HUES48 (cell line): ENCODE results near the gene CDH18.

Source experiments
- H3K27ac ChIP-seq: one replicate; pipeline ENCODE4 v1.7.0; 2013; ENCODE audit warnings: low read depth, low read length, inconsistent platforms
- H3K27me3 ChIP-seq: 2 replicates; pipeline ENCODE4 v1.6.1; 2013; ENCODE audit warnings: mild to moderate bottlenecking, low read length; ENCODE audit not compliant: control insufficient read depth, insufficient read depth
- H3K36me3 ChIP-seq: 2 replicates; pipeline ENCODE4 v1.6.1; 2013; ENCODE audit warnings: low read length; ENCODE audit not compliant: control insufficient read depth, insufficient read depth
- H3K4me1 ChIP-seq: 2 replicates; pipeline ENCODE4 v1.6.1; 2013; ENCODE audit warnings: mild to moderate bottlenecking, low read length; ENCODE audit not compliant: control insufficient read depth, insufficient read depth
- H3K4me3 ChIP-seq: 2 replicates; pipeline ENCODE4 v1.5.1; 2013; ENCODE audit warnings: mild to moderate bottlenecking, low read depth, low read length
- H3K9ac ChIP-seq: 2 replicates; pipeline ENCODE4 v1.6.1; 2013; ENCODE audit warnings: mild to moderate bottlenecking, low read depth, low read length, moderate library complexity
- H3K9me3 ChIP-seq: 2 replicates; pipeline ENCODE4 v1.6.1; 2013; ENCODE audit warnings: low read length; ENCODE audit not compliant: control insufficient read depth, insufficient read depth

Gene CDH18

GRCh38 chr5:19479562-19479961 is 508.4 kb downstream of the CDH18 start:
- no peak overlapping the region for H3K4me3 ChIP-seq
- H3K4me1 ChIP-seq: no peaks in the 10 kb centered on the region
- no peaks in the 10 kb centered on the region for H3K27me3 ChIP-seq
- no peak overlapping the region for H3K27ac ChIP-seq
- no peak overlapping the region for H3K9ac ChIP-seq
- no peaks in the 10 kb centered on the region for H3K9me3 ChIP-seq
- no peaks in the 10 kb centered on the region for H3K36me3 ChIP-seq

- Histone ChIP-seq H3K4me3 (no peak overlapping the region), H3K9ac (no peak overlapping the region), H3K9me3 (no peaks in the 10 kb centered on the region), H3K27ac (no peak overlapping the region), H3K27me3 (no peaks in the 10 kb centered on the region), H3K4me1 (no peaks in the 10 kb centered on the region), H3K36me3 (no peaks in the 10 kb centered on the region)
Observed at GRCh38 chr5:19462019-19462418, 526.0 kb downstream of the CDH18 start.

- H3K4me3 ChIP-seq: no peak overlapping the region
- no peak overlapping the region for H3K9ac ChIP-seq
- no peaks in the 10 kb centered on the region for H3K9me3 ChIP-seq
- H3K27me3 ChIP-seq: no peaks in the 10 kb centered on the region
- H3K4me1 ChIP-seq: no peaks in the 10 kb centered on the region
- no peaks in the 10 kb centered on the region for H3K36me3 ChIP-seq
- H3K27ac ChIP-seq: no peak overlapping the region
Observed at GRCh38 chr5:19424506-19424905, 563.5 kb downstream of the CDH18 start.
